Measurements from ENCODE around the gene STPG1.

The STPG1 gene

GRCh38 chr1:24392604-24392946, 21.0 kb downstream of the STPG1 start:
- DNase-seq, result no peak

- peak; percentile 49 for DNase-seq
Measured at GRCh38 chr1:24391882-24392603, 21.5 kb downstream of the STPG1 start.

GRCh38 chr1:24390924-24391782, 22.4 kb downstream of the STPG1 start:
- peak; percentile 90 for DNase-seq

DNA sequence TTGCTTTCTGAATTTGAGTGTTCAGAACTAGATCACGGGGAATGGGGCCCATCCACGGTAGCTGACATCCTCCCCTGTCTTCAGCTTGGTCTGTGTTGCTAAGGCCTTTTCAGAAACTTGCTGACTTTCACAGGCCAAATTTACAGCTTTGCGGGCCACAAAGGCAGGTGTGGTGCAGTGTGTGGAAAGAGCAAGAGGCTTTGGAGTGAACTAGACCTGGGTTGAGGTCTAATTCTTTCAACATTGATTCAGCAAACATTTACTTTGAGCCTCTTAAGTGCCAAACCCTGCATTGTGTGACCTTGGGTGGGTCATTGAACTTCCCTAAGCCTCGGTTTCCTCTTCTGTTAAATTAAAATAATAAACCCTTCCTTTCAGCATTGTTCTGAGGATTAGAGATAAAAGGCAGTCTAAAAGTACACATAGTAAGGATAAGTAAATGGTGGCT, 24.3 kb downstream of the STPG1 start:
- DNase-seq, result no peak

- no peak for DNase-seq
Measured at GRCh38 chr1:24388331-24388885, 25.2 kb downstream of the STPG1 start.

- no peak for DNase-seq
Measured at GRCh38 chr1:24387636-24388175, 25.9 kb downstream of the STPG1 start.

- DNase-seq, result no peak
Measured at GRCh38 chr1:24386931-24387330, 26.7 kb downstream of the STPG1 start.

DNA sequence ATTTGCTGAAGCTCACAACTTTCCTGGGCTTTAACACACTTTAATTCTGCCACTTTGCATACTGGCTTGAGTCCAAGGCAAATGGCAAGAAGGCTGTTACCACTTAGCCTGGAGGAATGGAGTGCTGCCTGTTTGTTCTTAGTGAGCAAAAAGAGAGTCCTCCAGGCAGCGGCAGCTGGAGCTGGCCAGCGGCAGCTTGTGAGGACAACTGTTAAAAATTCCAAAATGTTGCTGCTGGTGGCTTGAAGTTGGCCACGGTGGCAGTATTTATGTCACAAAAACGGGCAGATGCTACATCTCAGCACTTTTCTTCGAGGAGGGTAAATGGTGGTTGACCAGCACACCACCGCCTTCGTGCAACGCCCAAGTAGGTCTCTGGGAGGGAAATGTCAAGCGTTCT, 27.3 kb downstream of the STPG1 start:
- no peak for DNase-seq

DNA sequence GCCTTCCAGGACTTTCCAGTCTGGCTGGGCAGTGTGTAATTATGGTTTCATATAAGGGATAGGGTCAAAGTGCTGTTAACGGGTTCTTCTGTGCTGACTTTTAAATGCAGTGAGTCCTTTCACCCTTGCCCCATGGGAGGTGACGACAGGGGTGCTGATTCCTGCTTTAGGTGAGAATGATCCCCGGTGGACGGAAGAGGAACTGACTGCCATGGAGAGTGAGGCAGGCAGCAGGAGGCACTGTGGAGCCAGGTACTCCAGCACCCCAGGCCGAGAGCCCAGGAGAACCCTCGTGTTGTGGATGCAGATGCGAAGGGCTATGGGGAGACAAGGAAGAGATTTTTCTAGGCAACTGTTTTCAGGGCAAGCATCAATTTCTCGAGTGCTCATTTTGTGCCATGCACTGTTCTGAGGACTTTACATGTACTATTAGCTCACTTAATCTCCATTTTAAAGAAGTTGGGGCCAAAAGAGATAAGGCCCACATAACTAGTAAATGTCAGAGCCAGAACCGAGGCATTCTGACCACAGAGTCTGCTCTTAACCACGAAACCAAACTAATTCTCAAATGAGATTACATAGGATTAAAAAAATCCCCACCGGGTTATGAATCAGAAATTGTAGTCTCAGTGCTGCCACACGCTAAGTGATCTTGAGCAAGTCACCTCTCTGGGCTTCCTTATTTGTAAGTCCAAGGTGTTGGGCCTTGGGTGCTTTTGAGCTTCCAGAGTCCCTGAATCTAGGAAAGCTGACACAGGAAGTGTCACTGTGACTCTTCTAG, 28.2 kb downstream of the STPG1 start:
- peak; percentile 16 for DNase-seq

GRCh38 chr1:24384251-24385090, 29.1 kb downstream of the STPG1 start:
- peak; percentile 90 for DNase-seq

- DNase-seq, result no peak
Measured at GRCh38 chr1:24383381-24383940, 30.1 kb downstream of the STPG1 start.

DNA sequence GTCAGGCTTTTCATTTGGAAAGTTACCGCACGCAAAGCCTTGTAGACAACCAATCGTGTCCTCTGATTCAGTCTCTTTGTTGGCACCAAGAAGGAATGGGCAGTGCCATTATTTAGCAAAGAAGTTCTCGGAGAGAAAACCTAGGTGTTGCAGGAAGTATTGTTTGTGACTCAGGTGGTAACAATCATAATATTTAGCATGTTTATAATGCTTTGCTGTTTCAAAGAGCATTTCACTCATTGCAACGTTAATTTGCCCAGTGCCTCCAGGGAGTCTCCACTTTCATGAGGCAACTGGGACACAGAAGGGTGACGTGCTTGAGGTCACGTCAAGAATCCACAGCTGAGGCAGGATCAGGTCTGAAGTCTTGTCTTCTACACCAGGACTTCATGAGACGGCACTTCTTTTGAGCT, 31.4 kb downstream of the STPG1 start:
- DNase-seq, result no peak

DNA sequence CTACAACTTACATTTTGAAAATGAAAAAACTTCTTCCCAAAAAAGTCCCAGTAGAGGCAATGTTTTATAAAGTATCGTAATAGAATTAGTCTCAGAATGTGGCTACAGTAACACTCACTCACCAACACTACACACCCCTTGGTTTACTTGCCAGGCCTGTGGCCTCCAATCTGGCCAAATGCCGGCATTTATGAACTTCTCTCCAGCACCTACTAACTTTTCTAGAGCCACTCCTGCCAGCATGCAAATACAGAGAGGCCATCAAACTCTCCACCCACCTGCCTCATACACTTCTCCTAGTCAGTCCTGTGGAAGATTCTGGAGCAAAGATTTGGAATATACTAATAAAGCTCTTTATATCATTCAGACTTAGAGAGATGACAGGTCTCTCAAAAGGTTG, 32.3 kb downstream of the STPG1 start:
- no peak for DNase-seq

GRCh38 chr1:24380508-24380907, 33.1 kb downstream of the STPG1 start:
- no peak for DNase-seq

DNA sequence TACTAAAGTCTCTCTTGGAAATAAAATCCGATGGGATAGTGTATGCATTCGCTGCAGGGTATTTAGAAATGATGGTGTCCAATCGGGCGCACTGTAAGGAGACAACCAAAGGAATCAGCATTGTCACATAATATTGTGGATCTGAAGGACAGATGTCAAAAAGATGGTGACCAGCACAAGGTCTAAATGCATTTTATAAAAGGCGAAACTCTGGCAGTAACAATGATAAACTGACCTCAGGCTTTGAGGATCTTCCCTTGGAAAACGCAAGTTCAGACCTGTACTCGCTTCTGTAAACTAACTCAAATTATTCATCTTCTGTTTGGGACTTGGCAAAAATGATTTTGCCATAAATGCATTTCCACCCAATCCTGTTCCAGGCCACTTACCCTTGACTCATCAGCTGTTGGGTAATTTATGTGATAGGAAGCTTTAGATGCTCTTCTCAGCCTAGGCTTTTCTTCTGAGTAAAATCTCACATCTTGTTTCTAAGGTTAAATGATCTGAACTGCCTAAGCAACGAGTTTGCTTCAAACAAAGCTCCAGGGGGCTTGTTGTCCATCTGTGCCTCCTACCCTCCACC, 33.8 kb downstream of the STPG1 start:
- peak; percentile 19 for DNase-seq

DNA sequence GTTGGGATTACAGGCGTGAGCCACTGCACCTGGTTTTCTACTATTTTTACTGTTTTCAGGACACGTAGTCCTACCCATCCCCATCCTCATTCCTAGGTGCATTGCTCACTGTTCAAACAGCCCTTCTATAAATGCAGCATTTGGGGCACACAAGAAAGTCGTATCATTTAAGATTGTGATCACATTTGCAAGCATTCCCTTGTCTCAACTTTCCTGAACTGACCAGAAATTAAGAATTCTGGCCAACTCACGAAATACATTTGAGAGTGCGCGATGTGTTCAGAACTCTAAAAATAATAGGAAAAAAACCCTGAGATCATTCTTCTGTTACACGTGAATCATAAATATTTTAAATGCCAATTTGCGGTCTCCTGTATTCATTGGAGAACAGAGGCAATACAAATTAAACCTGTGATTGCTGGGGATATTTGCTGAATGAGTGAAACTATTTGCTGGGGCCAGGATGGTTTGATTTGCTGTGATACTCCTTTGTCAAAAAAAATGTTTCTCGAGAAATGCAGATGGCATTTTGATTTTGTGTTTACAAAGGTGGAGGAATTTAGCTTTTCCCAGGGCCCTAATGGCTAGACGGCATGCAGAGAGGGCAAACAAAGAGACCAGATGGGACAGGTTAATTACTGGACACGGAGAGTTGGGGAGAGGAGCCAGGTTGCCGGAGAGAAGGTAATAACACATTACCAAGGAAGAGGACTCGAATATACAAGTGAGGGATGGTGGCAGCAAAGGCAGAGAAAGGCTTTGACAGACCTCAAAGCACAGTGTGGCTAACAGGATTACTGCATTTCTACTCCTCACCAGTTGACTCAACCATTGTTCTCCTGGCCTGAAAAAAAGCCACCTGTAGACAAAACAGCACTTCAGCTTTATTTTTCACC, 38.4 kb downstream of the STPG1 start:
- no peak for DNase-seq

- no peak for DNase-seq
Measured at GRCh38 chr1:24373710-24374109, 39.9 kb downstream of the STPG1 start.

GRCh38 chr1:24373044-24373443, 40.5 kb downstream of the STPG1 start:
- DNase-seq, result no peak

DNA sequence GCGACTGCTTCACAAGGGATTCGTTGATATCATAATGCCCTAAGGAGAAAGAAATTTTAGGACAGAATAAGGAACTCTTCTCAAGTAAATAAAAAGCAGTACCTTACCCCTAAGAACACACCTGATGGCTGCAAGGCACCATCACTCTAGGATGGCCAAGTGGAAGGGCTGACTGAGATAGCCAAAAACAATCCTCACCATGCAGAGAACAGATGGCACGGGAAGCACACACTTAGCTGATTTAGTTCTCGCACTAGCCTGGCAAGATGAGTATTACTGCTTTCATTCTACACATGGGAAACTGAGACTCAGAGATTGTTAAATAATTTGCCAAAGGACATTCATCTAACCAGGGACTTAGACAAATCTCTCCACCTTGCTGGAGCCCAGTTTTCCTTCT, 43.8 kb downstream of the STPG1 start:
- DNase-seq, result no peak

GRCh38 chr1:24369199-24369598, 44.4 kb downstream of the STPG1 start:
- DNase-seq, result no peak
